Measurements from ENCODE around the gene CTNNA3.

- TF ChIP-seq CTCF (IDR thresholded peaks at IDR 0.05; ENCODE audit: extremely low read depth in 1 of 2, insufficient read depth in 1 of 2, low read depth in 1 of 2, low read length in 2 of 2), result no peak
- no peak for TF ChIP-seq POLR2AphosphoS5 (IDR thresholded peaks at IDR 0.05; ENCODE audit: insufficient read depth, low read depth, low read length)
- no peak for TF ChIP-seq POLR2A (IDR thresholded peaks at IDR 0.05; ENCODE audit: low read depth, low read length)
- no peak for TF ChIP-seq MAX (IDR thresholded peaks at IDR 0.05; ENCODE audit: insufficient read depth, insufficient read length)
- TF ChIP-seq EZH2 (IDR thresholded peaks at IDR 0.05; ENCODE audit: borderline replicate concordance, low read depth, low read length, severe bottlenecking), result no peak
- no peak for TF ChIP-seq GATA2 (IDR thresholded peaks at IDR 0.05; ENCODE audit: insufficient read depth, insufficient read length, low read depth, low read length)
- TF ChIP-seq JUN (IDR thresholded peaks at IDR 0.05; ENCODE audit: borderline replicate concordance, insufficient read depth, insufficient read length, low read depth), result no peak
- no peak for TF ChIP-seq FOS (IDR thresholded peaks at IDR 0.05; ENCODE audit: borderline replicate concordance, insufficient read depth, low read length)
- TF ChIP-seq MYC (IDR thresholded peaks at IDR 0.05; ENCODE audit: low read depth, low read length), result no peak
Measured at GRCh38 chr10:66869635-66870034, 826.4 kb downstream of the CTNNA3 start.
